Cardiac fibroblast (primary cell): Measurements from ENCODE around the gene TM4SF18.
A peak's percentile ranks its signal among the peaks of the same experiment; 100 is the strongest.
"Not testable (repeated sequence)": the region's sequence is repeated elsewhere in the genome, so short reads cannot be mapped to it uniquely, and the experiment has no call there.

ENCODE experiments used
- DNase-seq, 2 donors: peaks; one replicate each; pipeline versions ENCODE4 v3.0.0 to v3.0.0-alpha.2; 2010; ENCODE audit warnings: low read depth in 2 of 2
- H3K4me3 ChIP-seq, 2 donors: replicated peaks in 1 of 2; 1 replicate in 1 of 2; 2 replicates in 1 of 2; pipeline ENCODE4 v1.5.1; 2011; ENCODE audit warnings: low read depth in 2 of 2, low read length in 2 of 2, mild to moderate bottlenecking in 2 of 2, moderate library complexity in 1 of 2
- CTCF ChIP-seq: IDR thresholded peaks from one replicate; pipeline ENCODE4 v1.5.1; 2011; ENCODE audit warnings: low read depth, mild to moderate bottlenecking, low read length, inconsistent platforms

TM4SF18 gene

GRCh38 chr3:149339931-149340309 lies 6.5 kb upstream of the TM4SF18 start:
- TF ChIP-seq CTCF: no peak
- no peak overlapping the region for H3K4me3 ChIP-seq
- DNase-seq: peak; percentile 98 to 99

- not testable (repeated sequence) for H3K4me3 ChIP-seq, DNase-seq
Measured at GRCh38 chr3:149337486-149337885, 4.0 kb upstream of the TM4SF18 start.

- TF ChIP-seq CTCF: no peak
- H3K4me3 ChIP-seq: no peak overlapping the region
- peak in 1 of 2 donors; percentile 53 for DNase-seq
Measured at GRCh38 chr3:149336925-149337324, 3.5 kb upstream of the TM4SF18 start.

GRCh38 chr3:149332771-149333170 lies 665 bp downstream of the TM4SF18 start:
- no peak for TF ChIP-seq CTCF
- DNase-seq: no peak
- no peak overlapping the region for H3K4me3 ChIP-seq

- peak in 1 of 2 donors; percentile 28 for DNase-seq
- TF ChIP-seq CTCF: no peak
- H3K4me3 ChIP-seq: no peak overlapping the region
Measured at GRCh38 chr3:149332227-149332765, 1.1 kb downstream of the TM4SF18 start.

- TF ChIP-seq CTCF: no peak
- DNase-seq: no peak
- no peak overlapping the region for H3K4me3 ChIP-seq
Measured at GRCh38 chr3:149331396-149331795, 2.0 kb downstream of the TM4SF18 start.

GRCh38 chr3:149330609-149331331 lies 2.7 kb downstream of the TM4SF18 start:
- H3K4me3 ChIP-seq: no peak overlapping the region
- TF ChIP-seq CTCF: no peak
- DNase-seq: peak in 1 of 2 donors; percentile 27
